ENCODE data around the gene PLEKHM1.

- TF ChIP-seq CTCF (IDR thresholded peaks at IDR 0.05; ENCODE audit: low read depth, low read length, poor library complexity, severe bottlenecking) (no peak), EZH2phosphoT487 (IDR thresholded peaks at IDR 0.05; ENCODE audit: borderline replicate concordance, low read length) (no peak)
Measured at GRCh38 chr17:45429339-45430005, 61.0 kb downstream of the PLEKHM1 start.

Measured in DOHH2 (cell line).